Body of pancreas (tissue), 4 donors: ENCODE measurements around the gene SCRG1.

Source experiments
- POLR2A ChIP-seq, 3 donors: fragments of 450-650 bp; IDR thresholded peaks; one replicate each; pipeline ENCODE4 v1.6.1; 2016; ENCODE audit warnings: antibody characterized with exemption in 3 of 3, mild to moderate bottlenecking in 2 of 3
- TF ChIP-seq, protein P1 (sequence below), 7 experiments: fragments of 450-650 bp in 4 of 7; fragments of 200-600 bp in 3 of 7; sonication (generic) in 3 of 7; IDR thresholded peaks; one replicate each; pipeline ENCODE4 v1.5.1; 2016 to 2019; ENCODE audit warnings: antibody characterized with exemption in 7 of 7

DNA sequence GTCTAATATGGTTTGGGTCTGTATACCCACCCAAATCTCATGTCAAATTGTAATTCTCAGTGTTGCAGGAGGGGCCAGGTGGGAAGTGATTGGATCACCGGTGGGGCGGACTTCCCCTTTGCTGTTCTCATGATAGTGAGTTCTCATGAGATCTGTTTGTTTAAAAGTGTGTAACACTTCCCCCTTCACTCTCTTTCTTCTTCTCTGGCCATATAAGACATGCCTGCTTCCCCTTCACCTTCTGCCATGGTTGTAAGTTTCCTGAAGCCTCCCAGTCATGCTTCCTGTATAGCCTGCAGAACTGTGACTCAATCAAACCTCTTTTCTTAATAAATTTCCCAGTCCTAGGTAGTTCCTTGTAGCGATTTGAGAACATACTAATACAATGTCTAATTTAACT lies 19.7 kb upstream of the SCRG1 start:
- TF ChIP-seq, protein P1, sequence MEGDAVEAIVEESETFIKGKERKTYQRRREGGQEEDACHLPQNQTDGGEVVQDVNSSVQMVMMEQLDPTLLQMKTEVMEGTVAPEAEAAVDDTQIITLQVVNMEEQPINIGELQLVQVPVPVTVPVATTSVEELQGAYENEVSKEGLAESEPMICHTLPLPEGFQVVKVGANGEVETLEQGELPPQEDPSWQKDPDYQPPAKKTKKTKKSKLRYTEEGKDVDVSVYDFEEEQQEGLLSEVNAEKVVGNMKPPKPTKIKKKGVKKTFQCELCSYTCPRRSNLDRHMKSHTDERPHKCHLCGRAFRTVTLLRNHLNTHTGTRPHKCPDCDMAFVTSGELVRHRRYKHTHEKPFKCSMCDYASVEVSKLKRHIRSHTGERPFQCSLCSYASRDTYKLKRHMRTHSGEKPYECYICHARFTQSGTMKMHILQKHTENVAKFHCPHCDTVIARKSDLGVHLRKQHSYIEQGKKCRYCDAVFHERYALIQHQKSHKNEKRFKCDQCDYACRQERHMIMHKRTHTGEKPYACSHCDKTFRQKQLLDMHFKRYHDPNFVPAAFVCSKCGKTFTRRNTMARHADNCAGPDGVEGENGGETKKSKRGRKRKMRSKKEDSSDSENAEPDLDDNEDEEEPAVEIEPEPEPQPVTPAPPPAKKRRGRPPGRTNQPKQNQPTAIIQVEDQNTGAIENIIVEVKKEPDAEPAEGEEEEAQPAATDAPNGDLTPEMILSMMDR (IDR thresholded peaks at IDR 0.05), result no peak
- no peak for TF ChIP-seq POLR2A (IDR thresholded peaks at IDR 0.05)
